ENCODE results near the gene ETV5. TPM values are rescaled to one million over a fixed set of nuclear protein-coding genes. Genes with fewer than 3 reads are reported as not detected.

Gene ETV5
- total RNA-seq, 2 donors from 2014 or later = 0.99 to 1.2 TPM

GRCh38 chr3:186095561-186096081 lies 13.3 kb downstream of the ETV5 start:
- no peak for ATAC-seq (replicated peaks)
- peaks cover 65% of the 10 kb centered on the region for H3K27me3 Mint-ChIP-seq
- H3K4me3 Mint-ChIP-seq = no peak overlapping the region
- no peaks in the 10 kb centered on the region for H3K4me1 Mint-ChIP-seq
- H3K36me3 Mint-ChIP-seq (ENCODE audit: low read depth) = no peaks in the 10 kb centered on the region
- no peak overlapping the region for H3K27ac Mint-ChIP-seq
- H3K9me3 Mint-ChIP-seq = no peaks in the 10 kb centered on the region

GRCh38 chr3:186094696-186095425 lies 14.0 kb downstream of the ETV5 start:
- no peaks in the 10 kb centered on the region for H3K4me1 Mint-ChIP-seq
- no peak overlapping the region for H3K4me3 Mint-ChIP-seq
- no peak overlapping the region for H3K27ac Mint-ChIP-seq
- no peak for ATAC-seq (replicated peaks)
- H3K9me3 Mint-ChIP-seq = no peaks in the 10 kb centered on the region
- H3K36me3 Mint-ChIP-seq (ENCODE audit: low read depth) = no peaks in the 10 kb centered on the region
- peaks cover 63% of the 10 kb centered on the region for H3K27me3 Mint-ChIP-seq

GRCh38 chr3:186094271-186094670 lies 14.6 kb downstream of the ETV5 start:
- peaks cover 61% of the 10 kb centered on the region for H3K27me3 Mint-ChIP-seq
- ATAC-seq (replicated peaks) = no peak
- no peaks in the 10 kb centered on the region for H3K36me3 Mint-ChIP-seq (ENCODE audit: low read depth)
- no peak overlapping the region for H3K27ac Mint-ChIP-seq
- H3K9me3 Mint-ChIP-seq = no peaks in the 10 kb centered on the region
- H3K4me3 Mint-ChIP-seq = no peak overlapping the region
- no peaks in the 10 kb centered on the region for H3K4me1 Mint-ChIP-seq

- no peaks in the 10 kb centered on the region for H3K9me3 Mint-ChIP-seq
- ATAC-seq (replicated peaks) = no peak
- no peak overlapping the region for H3K27ac Mint-ChIP-seq
- peaks cover 55% of the 10 kb centered on the region for H3K27me3 Mint-ChIP-seq
- no peaks in the 10 kb centered on the region for H3K4me1 Mint-ChIP-seq
- no peak overlapping the region for H3K4me3 Mint-ChIP-seq
- H3K36me3 Mint-ChIP-seq (ENCODE audit: low read depth) = no peaks in the 10 kb centered on the region
Observed at GRCh38 chr3:186093271-186093900, 15.5 kb downstream of the ETV5 start.

- ATAC-seq (replicated peaks) = no peak
- Mint-ChIP-seq H3K4me1 (no peaks in the 10 kb centered on the region), H3K9me3 (no peaks in the 10 kb centered on the region), H3K4me3 (no peak overlapping the region), H3K27ac (no peak overlapping the region), H3K36me3 (ENCODE audit: low read depth) (no peaks in the 10 kb centered on the region), H3K27me3 (peaks cover 47% of the 10 kb centered on the region)
Observed at GRCh38 chr3:186092360-186093070, 16.4 kb downstream of the ETV5 start.

GRCh38 chr3:186090901-186091300 lies 18.0 kb downstream of the ETV5 start:
- Mint-ChIP-seq H3K4me3 (no peak overlapping the region), H3K27me3 (peaks cover 41% of the 10 kb centered on the region), H3K27ac (no peak overlapping the region), H3K9me3 (no peaks in the 10 kb centered on the region), H3K4me1 (no peaks in the 10 kb centered on the region), H3K36me3 (ENCODE audit: low read depth) (no peaks in the 10 kb centered on the region)
- no peak for ATAC-seq (replicated peaks)

- no peaks in the 10 kb centered on the region for H3K9me3 Mint-ChIP-seq
- peaks cover 30% of the 10 kb centered on the region for H3K27me3 Mint-ChIP-seq
- no peak overlapping the region for H3K4me3 Mint-ChIP-seq
- no peak overlapping the region for H3K27ac Mint-ChIP-seq
- H3K36me3 Mint-ChIP-seq (ENCODE audit: low read depth) = no peaks in the 10 kb centered on the region
- H3K4me1 Mint-ChIP-seq = no peaks in the 10 kb centered on the region
- no peak for ATAC-seq (replicated peaks)
Observed at GRCh38 chr3:186088335-186088734, 20.6 kb downstream of the ETV5 start.

GRCh38 chr3:186084264-186084663 lies 24.6 kb downstream of the ETV5 start:
- Mint-ChIP-seq H3K4me1 (no peaks in the 10 kb centered on the region), H3K27me3 (peaks cover 27% of the 10 kb centered on the region), H3K36me3 (ENCODE audit: low read depth) (no peaks in the 10 kb centered on the region), H3K9me3 (no peaks in the 10 kb centered on the region), H3K4me3 (no peak overlapping the region), H3K27ac (no peak overlapping the region)
- no peak for ATAC-seq (replicated peaks)

- Mint-ChIP-seq H3K4me3 (no peak overlapping the region), H3K27me3 (peaks cover 27% of the 10 kb centered on the region), H3K27ac (no peak overlapping the region), H3K9me3 (no peaks in the 10 kb centered on the region), H3K4me1 (no peaks in the 10 kb centered on the region), H3K36me3 (ENCODE audit: low read depth) (no peaks in the 10 kb centered on the region)
- no peak for ATAC-seq (replicated peaks)
Observed at GRCh38 chr3:186083746-186084145, 25.1 kb downstream of the ETV5 start.

- Mint-ChIP-seq H3K27me3 (peaks cover 26% of the 10 kb centered on the region), H3K27ac (no peak overlapping the region), H3K9me3 (no peaks in the 10 kb centered on the region), H3K36me3 (ENCODE audit: low read depth) (no peaks in the 10 kb centered on the region), H3K4me3 (no peak overlapping the region), H3K4me1 (no peaks in the 10 kb centered on the region)
- ATAC-seq (replicated peaks) = no peak
Observed at GRCh38 chr3:186082150-186082549, 26.7 kb downstream of the ETV5 start.

- H3K9me3 Mint-ChIP-seq = no peaks in the 10 kb centered on the region
- ATAC-seq (replicated peaks) = no peak
- no peak overlapping the region for H3K27ac Mint-ChIP-seq
- H3K36me3 Mint-ChIP-seq (ENCODE audit: low read depth) = no peaks in the 10 kb centered on the region
- H3K4me1 Mint-ChIP-seq = no peaks in the 10 kb centered on the region
- H3K27me3 Mint-ChIP-seq = peaks cover 23% of the 10 kb centered on the region
- H3K4me3 Mint-ChIP-seq = no peak overlapping the region
Observed at GRCh38 chr3:186081678-186082077, 27.2 kb downstream of the ETV5 start.

GRCh38 chr3:186080849-186081438 lies 27.9 kb downstream of the ETV5 start:
- no peak for ATAC-seq (replicated peaks)
- Mint-ChIP-seq H3K27ac (no peak overlapping the region), H3K9me3 (no peaks in the 10 kb centered on the region), H3K4me3 (no peak overlapping the region), H3K27me3 (peaks cover 18% of the 10 kb centered on the region), H3K4me1 (no peaks in the 10 kb centered on the region), H3K36me3 (ENCODE audit: low read depth) (no peaks in the 10 kb centered on the region)

GRCh38 chr3:186079925-186080324 lies 29.0 kb downstream of the ETV5 start:
- Mint-ChIP-seq H3K9me3 (no peaks in the 10 kb centered on the region), H3K4me1 (no peaks in the 10 kb centered on the region), H3K27me3 (peaks cover 19% of the 10 kb centered on the region), H3K36me3 (ENCODE audit: low read depth) (no peaks in the 10 kb centered on the region), H3K4me3 (no peak overlapping the region), H3K27ac (no peak overlapping the region)
- ATAC-seq (replicated peaks) = no peak

- Mint-ChIP-seq H3K36me3 (ENCODE audit: low read depth) (no peaks in the 10 kb centered on the region), H3K9me3 (no peaks in the 10 kb centered on the region), H3K27me3 (peaks cover 17% of the 10 kb centered on the region), H3K4me3 (no peak overlapping the region), H3K27ac (no peak overlapping the region), H3K4me1 (no peaks in the 10 kb centered on the region)
- no peak for ATAC-seq (replicated peaks)
Observed at GRCh38 chr3:186077466-186077865, 31.4 kb downstream of the ETV5 start.
